ENCODE measurements around the gene SLCO4A1.

The SLCO4A1 gene

DNA sequence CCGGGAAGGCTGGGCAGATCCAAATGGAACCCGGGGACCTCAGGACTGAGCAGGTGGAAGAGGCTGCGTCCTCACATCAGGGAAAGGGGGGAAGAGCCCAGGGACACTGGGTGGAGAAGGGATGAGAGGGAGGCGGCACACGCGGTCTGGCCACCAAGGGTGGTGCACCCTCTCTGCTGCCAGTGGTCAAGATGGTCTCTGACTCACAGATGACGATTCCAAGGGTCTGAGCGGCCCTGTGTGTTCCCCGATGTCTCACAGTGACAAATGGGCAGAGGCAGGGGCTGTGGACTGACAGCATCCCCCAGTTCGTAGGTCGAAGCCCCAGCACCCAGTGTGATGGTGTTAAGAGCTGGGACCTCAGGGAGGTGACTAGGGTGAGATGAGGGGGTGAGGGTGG is 32.1 kb downstream of the SLCO4A1 start:
- TF ChIP-seq CTCF (IDR thresholded peaks at IDR 0.05; ENCODE audit: low read depth, low read length, poor library complexity, severe bottlenecking), result no peak
- TF ChIP-seq EZH2phosphoT487 (IDR thresholded peaks at IDR 0.05; ENCODE audit: borderline replicate concordance, low read length), result no peak
- Histone ChIP-seq H3K27me3 (ENCODE audit: control insufficient read depth, low read length) (no peaks in the 10 kb centered on the region), H3K79me2 (ENCODE audit: control insufficient read depth, low read length) (no peaks in the 10 kb centered on the region), H4K20me1 (ENCODE audit: control insufficient read depth, insufficient read depth, low read depth, low read length) (peaks cover 6% of the 10 kb centered on the region; the same call in 1 of the 2 replicates), H3K4me1 (ENCODE audit: control insufficient read depth, low read length) (no peaks in the 10 kb centered on the region), H3K4me3 (ENCODE audit: low read length) (no peak overlapping the region), H3K4me2 (ENCODE audit: low read length) (no peak overlapping the region), H3K27ac (ENCODE audit: low read depth, low read length) (no peak overlapping the region), H3K36me3 (ENCODE audit: control insufficient read depth, low read length) (peaks cover 19% of the 10 kb centered on the region), H3F3A (ENCODE audit: control insufficient read depth, insufficient read depth) (no peaks in the 10 kb centered on the region), H3K9me2 (replicated peaks; ENCODE audit: control insufficient read depth, low read length) (no peaks in the 10 kb centered on the region), H3K9me3 (ENCODE audit: control insufficient read depth, insufficient read depth, low read length) (no peaks in the 10 kb centered on the region)

DNA sequence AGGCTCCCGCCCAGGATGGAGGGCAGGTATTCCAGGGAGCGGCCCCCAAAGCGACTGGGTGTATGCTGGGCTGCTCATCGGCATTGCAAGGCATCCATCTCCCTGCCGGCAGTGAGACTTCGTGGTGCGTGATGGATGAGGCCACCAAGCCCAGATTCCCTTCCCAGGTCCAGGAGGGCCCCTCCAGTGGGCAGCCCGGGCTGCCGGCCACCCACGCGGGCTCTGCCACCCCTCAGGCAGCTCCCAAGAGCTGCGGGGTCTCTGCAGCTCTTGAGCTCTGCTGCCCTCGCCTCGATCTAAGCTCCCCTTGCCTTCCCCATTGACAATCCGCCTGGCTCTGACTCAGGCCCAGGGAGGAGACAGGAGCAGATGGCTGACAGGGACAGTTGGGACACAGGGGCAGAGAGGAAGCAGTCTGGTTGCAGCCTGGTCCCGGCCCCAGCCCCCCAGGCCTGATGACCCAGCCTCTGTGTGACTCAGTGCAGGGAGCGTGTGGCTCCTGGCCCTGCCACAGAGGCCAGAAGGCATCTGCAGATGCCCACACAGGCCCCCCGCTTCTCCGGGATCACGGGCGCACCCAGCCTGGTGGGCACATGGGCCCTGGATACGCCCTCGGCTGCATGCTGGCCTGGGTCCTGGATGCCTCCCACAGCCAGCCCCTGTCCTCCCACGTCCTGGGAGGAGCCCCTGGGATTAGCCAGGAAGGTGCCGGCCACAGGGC is 33.0 kb downstream of the SLCO4A1 start:
- Histone ChIP-seq H3K4me3 (ENCODE audit: low read length) (no peak overlapping the region), H3K4me2 (ENCODE audit: low read length) (no peak overlapping the region), H3K79me2 (ENCODE audit: control insufficient read depth, low read length) (no peaks in the 10 kb centered on the region), H3F3A (ENCODE audit: control insufficient read depth, insufficient read depth) (no peaks in the 10 kb centered on the region), H4K20me1 (ENCODE audit: control insufficient read depth, insufficient read depth, low read depth, low read length) (peaks cover 6% of the 10 kb centered on the region; the same call in 1 of the 2 replicates), H3K27ac (ENCODE audit: low read depth, low read length) (no peak overlapping the region), H3K4me1 (ENCODE audit: control insufficient read depth, low read length) (no peaks in the 10 kb centered on the region), H3K36me3 (ENCODE audit: control insufficient read depth, low read length) (peaks cover 10% of the 10 kb centered on the region), H3K27me3 (ENCODE audit: control insufficient read depth, low read length) (no peaks in the 10 kb centered on the region), H3K9me3 (ENCODE audit: control insufficient read depth, insufficient read depth, low read length) (no peaks in the 10 kb centered on the region), H3K9me2 (replicated peaks; ENCODE audit: control insufficient read depth, low read length) (no peaks in the 10 kb centered on the region)
- TF ChIP-seq CTCF (IDR thresholded peaks at IDR 0.05; ENCODE audit: low read depth, low read length, poor library complexity, severe bottlenecking), result no peak
- TF ChIP-seq EZH2phosphoT487 (IDR thresholded peaks at IDR 0.05; ENCODE audit: borderline replicate concordance, low read length), result no peak

DNA sequence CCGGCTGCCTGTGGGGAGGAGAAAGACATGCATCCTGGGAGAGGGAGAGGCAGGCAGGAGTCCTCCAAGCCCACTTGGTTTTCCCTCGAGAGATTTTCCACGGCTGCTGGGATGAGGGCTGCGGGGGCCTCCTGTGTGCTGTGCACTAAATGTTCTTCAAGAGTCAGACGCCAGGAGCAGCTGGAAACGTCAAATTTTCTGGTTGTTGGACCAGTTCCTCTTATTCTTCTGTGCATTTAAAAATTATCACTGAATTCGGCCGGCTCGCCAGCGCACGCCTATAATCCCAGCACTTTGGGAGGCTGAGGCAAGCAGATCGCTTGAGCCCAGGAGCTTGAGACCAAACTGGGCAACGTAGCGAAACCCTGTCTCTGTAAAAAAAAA is 33.6 kb downstream of the SLCO4A1 start:
- Histone ChIP-seq H3K9me2 (replicated peaks; ENCODE audit: control insufficient read depth, low read length) (no peaks in the 10 kb centered on the region), H3K4me1 (ENCODE audit: control insufficient read depth, low read length) (no peaks in the 10 kb centered on the region), H4K20me1 (ENCODE audit: control insufficient read depth, insufficient read depth, low read depth, low read length) (peaks cover 6% of the 10 kb centered on the region; the same call in 1 of the 2 replicates), H3K4me3 (ENCODE audit: low read length) (no peak overlapping the region), H3F3A (ENCODE audit: control insufficient read depth, insufficient read depth) (no peaks in the 10 kb centered on the region), H3K9me3 (ENCODE audit: control insufficient read depth, insufficient read depth, low read length) (no peaks in the 10 kb centered on the region), H3K27me3 (ENCODE audit: control insufficient read depth, low read length) (no peaks in the 10 kb centered on the region), H3K36me3 (ENCODE audit: control insufficient read depth, low read length) (peaks cover 5% of the 10 kb centered on the region), H3K79me2 (ENCODE audit: control insufficient read depth, low read length) (no peaks in the 10 kb centered on the region), H3K4me2 (ENCODE audit: low read length) (no peak overlapping the region), H3K27ac (ENCODE audit: low read depth, low read length) (no peak overlapping the region)
- TF ChIP-seq EZH2phosphoT487 (IDR thresholded peaks at IDR 0.05; ENCODE audit: borderline replicate concordance, low read length), result no peak
- TF ChIP-seq CTCF (IDR thresholded peaks at IDR 0.05; ENCODE audit: low read depth, low read length, poor library complexity, severe bottlenecking), result no peak

All from DOHH2 (cell line).